ENCODE data around the gene GRAMD2B.

Gene GRAMD2B

GRCh38 chr5:126460459-126460858, 37.2 kb downstream of the GRAMD2B start:
- Histone ChIP-seq H3K4me2 (ENCODE audit: low read depth, low read length) (no peak overlapping the region), H3K9ac (ENCODE audit: low read length) (no peak overlapping the region), H3K27me3 (replicated peaks; ENCODE audit: insufficient read depth, low read length) (no peaks in the 10 kb centered on the region), H3K36me3 (replicated peaks; ENCODE audit: insufficient read depth, low read length) (no peaks in the 10 kb centered on the region), H3K9me2 (replicated peaks; ENCODE audit: insufficient read depth, low read length) (no peaks in the 10 kb centered on the region), H4K20me1 (ENCODE audit: insufficient read depth, low read length) (no peaks in the 10 kb centered on the region), H3K4me3 (ENCODE audit: low read length) (no peak overlapping the region), H3K27ac (ENCODE audit: low read length) (no peak overlapping the region), H3K4me1 (ENCODE audit: low read length) (peaks cover 17% of the 10 kb centered on the region), H3K79me2 (ENCODE audit: low read length) (no peaks in the 10 kb centered on the region), H3F3A (ENCODE audit: insufficient read depth, low read length) (0 out of 2 replicates have a peak, but pooled peaks cover 12% of the 10 kb centered on the region), H2AFZ (ENCODE audit: low read length) (no peak overlapping the region), H3K9me3 (replicated peaks; ENCODE audit: insufficient read depth, low read length) (no peaks in the 10 kb centered on the region)
- no peak for TF ChIP-seq EZH2 (optimal IDR thresholded peaks at IDR 0.05; ENCODE audit: low read depth, low read length)
- no peak for TF ChIP-seq EZH2phosphoT487 (IDR thresholded peaks at IDR 0.05; ENCODE audit: low read length)
- no peak for TF ChIP-seq CTCF (IDR thresholded peaks at IDR 0.05; ENCODE audit: low read length)
- DNase-seq, result no peak

GRCh38 chr5:126460977-126461376, 37.8 kb downstream of the GRAMD2B start:
- Histone ChIP-seq H3K27ac (ENCODE audit: low read length) (no peak overlapping the region), H3K27me3 (replicated peaks; ENCODE audit: insufficient read depth, low read length) (no peaks in the 10 kb centered on the region), H3K36me3 (replicated peaks; ENCODE audit: insufficient read depth, low read length) (no peaks in the 10 kb centered on the region), H3K4me1 (ENCODE audit: low read length) (peaks cover 17% of the 10 kb centered on the region), H3K9me3 (replicated peaks; ENCODE audit: insufficient read depth, low read length) (no peaks in the 10 kb centered on the region), H2AFZ (ENCODE audit: low read length) (no peak overlapping the region), H4K20me1 (ENCODE audit: insufficient read depth, low read length) (no peaks in the 10 kb centered on the region), H3K4me2 (ENCODE audit: low read depth, low read length) (no peak overlapping the region), H3K4me3 (ENCODE audit: low read length) (no peak overlapping the region), H3K79me2 (ENCODE audit: low read length) (no peaks in the 10 kb centered on the region), H3K9me2 (replicated peaks; ENCODE audit: insufficient read depth, low read length) (no peaks in the 10 kb centered on the region), H3F3A (ENCODE audit: insufficient read depth, low read length) (0 out of 2 replicates have a peak, but pooled peaks cover 12% of the 10 kb centered on the region), H3K9ac (ENCODE audit: low read length) (no peak overlapping the region)
- TF ChIP-seq EZH2phosphoT487 (IDR thresholded peaks at IDR 0.05; ENCODE audit: low read length) (no peak), CTCF (IDR thresholded peaks at IDR 0.05; ENCODE audit: low read length) (no peak), EZH2 (optimal IDR thresholded peaks at IDR 0.05; ENCODE audit: low read depth, low read length) (no peak)
- no peak for DNase-seq

GRCh38 chr5:126461838-126462237, 38.6 kb downstream of the GRAMD2B start:
- H2AFZ ChIP-seq (ENCODE audit: low read length), result no peak overlapping the region
- no peaks in the 10 kb centered on the region for H3K79me2 ChIP-seq (ENCODE audit: low read length)
- peaks cover 17% of the 10 kb centered on the region for H3K4me1 ChIP-seq (ENCODE audit: low read length)
- TF ChIP-seq CTCF (IDR thresholded peaks at IDR 0.05; ENCODE audit: low read length) (no peak), EZH2 (optimal IDR thresholded peaks at IDR 0.05; ENCODE audit: low read depth, low read length) (no peak), EZH2phosphoT487 (IDR thresholded peaks at IDR 0.05; ENCODE audit: low read length) (no peak)
- H3K27me3 ChIP-seq (replicated peaks; ENCODE audit: insufficient read depth, low read length), result no peaks in the 10 kb centered on the region
- no peak for DNase-seq
- no peak overlapping the region for H3K4me2 ChIP-seq (ENCODE audit: low read depth, low read length)
- 0 out of 2 replicates have a peak, but pooled peaks cover 12% of the 10 kb centered on the region for H3F3A ChIP-seq (ENCODE audit: insufficient read depth, low read length)
- H3K36me3 ChIP-seq (replicated peaks; ENCODE audit: insufficient read depth, low read length), result no peaks in the 10 kb centered on the region
- no peak overlapping the region for H3K4me3 ChIP-seq (ENCODE audit: low read length)
- no peaks in the 10 kb centered on the region for H4K20me1 ChIP-seq (ENCODE audit: insufficient read depth, low read length)
- H3K27ac ChIP-seq (ENCODE audit: low read length), result no peak overlapping the region
- H3K9me2 ChIP-seq (replicated peaks; ENCODE audit: insufficient read depth, low read length), result no peaks in the 10 kb centered on the region
- no peaks in the 10 kb centered on the region for H3K9me3 ChIP-seq (replicated peaks; ENCODE audit: insufficient read depth, low read length)
- no peak overlapping the region for H3K9ac ChIP-seq (ENCODE audit: low read length)
